LHCN-M2 (cell line): ENCODE data around the gene CCDC149. TPM values are rescaled to one million over a fixed set of nuclear protein-coding genes. Genes with fewer than 3 reads are reported as not detected.

Experiments used
- DNase-seq: peaks from one replicate; pipeline ENCODE4 v3.0.0-alpha.2; 2012; ENCODE audit warnings: low read depth
- total RNA-seq: library from RNA; depleted of rRNA; stranded (reverse); fragments of >200 nt; gene quantifications from 2 replicates; pipeline ENCODE4 v1.2.3, GENCODE V29; 2014

CCDC149 gene
- total RNA-seq, 1 experiment from 2014 or later, result 3.0 TPM

DNA sequence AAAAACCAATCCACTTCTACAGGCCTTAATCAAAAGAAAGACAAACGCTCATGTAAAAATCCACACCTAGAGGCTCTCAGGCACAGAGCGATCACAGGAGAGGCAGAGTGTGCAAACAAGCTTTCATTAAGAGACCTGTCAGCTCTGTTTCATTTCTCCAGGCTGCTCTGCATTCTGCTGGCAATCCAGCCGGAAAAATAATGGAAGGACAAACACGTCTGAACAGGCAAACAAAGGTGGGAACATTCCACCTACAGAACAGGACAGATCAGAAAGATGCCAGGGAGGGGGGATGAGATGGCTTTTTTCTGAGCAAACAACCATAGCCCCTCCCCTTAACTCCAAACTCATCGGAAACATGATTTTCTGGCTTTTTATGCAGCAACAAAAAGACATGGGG, 107.8 kb downstream of the CCDC149 start:
- DNase-seq, result no peak

- DNase-seq, result no peak
Measured at GRCh38 chr4:24802648-24803047, 110.2 kb downstream of the CCDC149 start.

- no peak for DNase-seq
Measured at GRCh38 chr4:24801136-24801855, 111.5 kb downstream of the CCDC149 start.

DNA sequence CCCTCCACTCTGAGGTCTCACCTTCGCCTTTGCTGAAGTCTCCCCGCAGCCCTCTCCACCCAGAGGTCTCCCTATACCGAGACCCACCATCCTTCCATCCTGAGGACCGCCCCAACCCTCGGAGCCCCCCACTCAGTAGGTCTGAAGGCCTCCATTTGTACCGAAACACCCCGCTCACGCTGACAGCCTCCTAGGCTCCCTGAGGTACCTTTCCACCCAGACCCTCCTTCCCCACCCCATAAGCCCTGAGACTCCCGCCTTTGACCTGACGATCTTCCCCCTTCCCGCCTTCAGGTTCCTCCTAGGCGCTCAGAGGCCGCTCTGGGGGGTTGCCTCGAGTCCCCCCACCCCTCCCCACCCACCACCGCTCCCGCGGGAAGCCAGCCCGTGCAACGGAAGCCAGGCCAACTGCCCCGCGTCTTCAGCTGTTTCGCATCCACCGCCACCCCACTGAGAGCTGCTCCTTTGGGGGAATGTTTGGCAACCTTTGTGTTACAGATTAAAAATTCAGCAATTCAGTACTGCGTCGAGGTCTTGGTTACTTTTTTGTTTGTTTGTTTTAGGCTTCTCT, 112.4 kb downstream of the CCDC149 start:
- DNase-seq, result no peak

DNA sequence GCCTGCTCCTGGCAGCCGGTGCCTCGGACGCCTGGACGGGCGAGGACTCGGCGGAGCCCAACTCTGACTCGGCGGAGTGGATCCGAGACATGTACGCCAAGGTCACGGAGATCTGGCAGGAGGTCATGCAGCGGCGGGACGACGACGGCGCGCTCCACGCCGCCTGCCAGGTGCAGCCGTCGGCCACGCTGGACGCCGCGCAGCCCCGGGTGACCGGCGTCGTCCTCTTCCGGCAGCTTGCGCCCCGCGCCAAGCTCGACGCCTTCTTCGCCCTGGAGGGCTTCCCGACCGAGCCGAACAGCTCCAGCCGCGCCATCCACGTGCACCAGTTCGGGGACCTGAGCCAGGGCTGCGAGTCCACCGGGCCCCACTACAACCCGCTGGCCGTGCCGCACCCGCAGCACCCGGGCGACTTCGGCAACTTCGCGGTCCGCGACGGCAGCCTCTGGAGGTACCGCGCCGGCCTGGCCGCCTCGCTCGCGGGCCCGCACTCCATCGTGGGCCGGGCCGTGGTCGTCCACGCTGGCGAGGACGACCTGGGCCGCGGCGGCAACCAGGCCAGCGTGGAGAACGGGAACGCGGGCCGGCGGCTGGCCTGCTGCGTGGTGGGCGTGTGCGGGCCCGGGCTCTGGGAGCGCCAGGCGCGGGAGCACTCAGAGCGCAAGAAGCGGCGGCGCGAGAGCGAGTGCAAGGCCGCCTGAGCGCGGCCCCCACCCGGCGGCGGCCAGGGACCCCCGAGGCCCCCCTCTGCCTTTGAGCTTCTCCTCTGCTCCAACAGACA, 113.1 kb downstream of the CCDC149 start:
- DNase-seq, result no peak

- no peak for DNase-seq
Measured at GRCh38 chr4:24799196-24799543, 113.7 kb downstream of the CCDC149 start.

GRCh38 chr4:24798036-24798610, 114.7 kb downstream of the CCDC149 start:
- no peak for DNase-seq

DNA sequence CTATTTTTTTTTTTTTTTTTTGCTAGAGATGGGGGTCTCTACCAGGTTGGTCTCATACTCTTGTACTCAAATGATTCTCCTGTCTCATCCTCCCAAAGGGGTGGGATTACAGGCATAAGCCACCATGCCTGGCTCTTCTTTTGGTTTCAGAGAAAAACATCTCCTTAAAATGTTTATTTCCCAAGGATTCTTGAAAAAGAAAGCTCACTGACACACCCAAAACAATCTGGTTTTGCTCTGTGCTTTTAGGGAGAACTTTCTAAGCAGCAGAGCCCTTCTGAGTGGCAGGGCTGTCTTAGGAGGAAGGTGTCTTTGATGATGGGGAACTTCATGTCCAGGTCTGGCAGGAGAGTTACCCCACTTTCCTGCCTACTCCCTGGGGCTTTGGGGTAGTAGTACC, 116.2 kb downstream of the CCDC149 start:
- DNase-seq, result no peak

- DNase-seq, result no peak
Measured at GRCh38 chr4:24795666-24796381, 117.0 kb downstream of the CCDC149 start.

- DNase-seq, result peak; percentile 22
Measured at GRCh38 chr4:24794916-24795665, 117.8 kb downstream of the CCDC149 start, which contains the start of gene SOD3. Gene SOD3 (plus strand): TSS chr4:24795573. CDS start chr4:24799522, 3,949 bp downstream.

DNA sequence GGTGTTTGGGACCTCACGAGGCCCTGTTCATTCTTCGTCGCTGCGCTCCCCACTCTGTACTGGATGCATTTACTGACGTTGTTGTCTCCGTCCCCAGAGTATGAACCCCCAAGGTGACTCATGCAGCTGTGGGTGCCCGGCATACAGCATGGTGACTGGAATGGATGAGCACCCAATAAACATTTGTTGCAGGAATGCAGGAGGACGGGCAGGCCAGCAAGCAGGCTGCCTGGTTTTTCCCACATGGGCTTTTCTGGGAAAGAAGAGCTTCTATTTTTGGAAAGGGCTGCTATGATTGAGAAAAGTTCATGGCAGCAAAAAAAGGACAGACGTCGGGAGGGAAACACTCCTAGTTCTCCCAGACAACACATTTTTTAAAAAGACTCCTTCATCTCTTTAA, 118.4 kb downstream of the CCDC149 start:
- DNase-seq, result no peak

DNA sequence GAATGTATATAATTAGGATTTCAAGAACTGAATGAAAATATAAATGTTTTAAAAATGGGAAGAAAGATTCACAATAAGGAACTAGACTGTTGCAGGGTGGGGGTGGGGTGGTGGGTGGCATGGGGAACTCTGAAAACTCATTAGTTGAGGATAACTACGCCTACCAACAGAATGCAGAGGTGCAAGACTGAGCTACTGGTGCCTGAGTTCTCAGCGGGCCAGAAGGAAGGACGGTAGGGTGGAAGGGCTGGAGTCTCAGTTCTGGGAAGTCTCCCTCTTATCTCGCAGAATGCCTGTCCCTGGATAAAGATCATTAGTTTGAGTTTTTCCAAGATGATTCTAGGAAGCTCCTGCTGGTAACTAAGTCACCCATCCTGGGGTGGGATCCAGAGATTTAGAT, 118.8 kb downstream of the CCDC149 start:
- no peak for DNase-seq

DNA sequence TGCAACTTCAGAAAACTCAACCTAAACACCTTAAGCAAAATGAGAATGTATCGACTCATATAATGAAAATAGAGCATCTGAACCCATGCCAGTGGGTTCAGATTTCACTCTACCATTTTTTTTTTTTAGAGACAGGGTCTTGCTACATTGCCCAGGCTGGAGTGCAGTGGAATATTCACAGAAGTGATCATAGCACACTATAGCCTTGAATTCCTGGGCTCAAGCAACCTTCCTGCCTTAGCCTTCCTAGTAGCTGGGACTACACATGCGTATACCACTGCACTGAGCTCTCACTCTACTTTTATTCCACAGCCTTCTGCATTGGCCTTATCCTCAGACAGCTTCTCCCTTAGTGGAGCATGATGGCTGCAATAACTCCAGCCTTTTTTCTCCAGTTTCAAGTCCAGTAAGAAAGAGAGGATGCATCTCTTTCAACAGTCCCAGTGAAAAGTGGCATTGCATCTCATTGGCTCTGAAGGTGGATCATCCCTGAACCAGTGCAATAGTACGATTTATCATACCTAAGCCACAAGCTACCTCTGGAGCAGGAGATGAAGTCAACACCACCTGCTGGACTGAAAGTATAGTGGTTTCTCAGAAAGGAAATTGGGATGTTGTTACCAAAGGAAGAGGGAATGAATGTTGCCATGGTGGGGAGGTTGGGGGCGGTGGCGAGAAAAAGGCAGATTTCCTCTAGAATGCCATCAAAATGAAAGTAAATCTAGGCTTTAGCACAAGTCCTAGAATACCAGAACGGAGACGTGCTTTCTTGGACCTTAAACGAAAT, 119.4 kb downstream of the CCDC149 start:
- DNase-seq, result no peak

GRCh38 chr4:24792552-24792951, 120.3 kb downstream of the CCDC149 start:
- no peak for DNase-seq

- DNase-seq, result no peak
Measured at GRCh38 chr4:24791043-24791442, 121.8 kb downstream of the CCDC149 start.

DNA sequence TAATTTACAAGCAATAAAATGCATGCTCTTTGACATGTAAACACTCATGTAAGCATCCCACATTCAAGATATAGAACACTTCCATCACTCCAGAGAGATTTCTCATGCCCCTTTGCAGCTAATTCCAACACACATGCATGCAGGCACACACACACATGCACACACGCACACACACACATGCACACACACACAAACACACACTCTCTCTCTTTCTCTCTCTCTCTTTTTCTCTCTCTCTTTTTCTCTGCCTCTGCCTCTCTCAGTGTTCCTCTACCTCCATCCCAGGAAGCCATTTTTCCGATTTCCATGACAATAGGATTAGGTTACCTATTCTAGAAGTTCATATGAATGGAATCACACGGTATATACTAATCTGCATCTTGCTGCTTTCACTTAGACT, 129.3 kb downstream of the CCDC149 start:
- no peak for DNase-seq

DNA sequence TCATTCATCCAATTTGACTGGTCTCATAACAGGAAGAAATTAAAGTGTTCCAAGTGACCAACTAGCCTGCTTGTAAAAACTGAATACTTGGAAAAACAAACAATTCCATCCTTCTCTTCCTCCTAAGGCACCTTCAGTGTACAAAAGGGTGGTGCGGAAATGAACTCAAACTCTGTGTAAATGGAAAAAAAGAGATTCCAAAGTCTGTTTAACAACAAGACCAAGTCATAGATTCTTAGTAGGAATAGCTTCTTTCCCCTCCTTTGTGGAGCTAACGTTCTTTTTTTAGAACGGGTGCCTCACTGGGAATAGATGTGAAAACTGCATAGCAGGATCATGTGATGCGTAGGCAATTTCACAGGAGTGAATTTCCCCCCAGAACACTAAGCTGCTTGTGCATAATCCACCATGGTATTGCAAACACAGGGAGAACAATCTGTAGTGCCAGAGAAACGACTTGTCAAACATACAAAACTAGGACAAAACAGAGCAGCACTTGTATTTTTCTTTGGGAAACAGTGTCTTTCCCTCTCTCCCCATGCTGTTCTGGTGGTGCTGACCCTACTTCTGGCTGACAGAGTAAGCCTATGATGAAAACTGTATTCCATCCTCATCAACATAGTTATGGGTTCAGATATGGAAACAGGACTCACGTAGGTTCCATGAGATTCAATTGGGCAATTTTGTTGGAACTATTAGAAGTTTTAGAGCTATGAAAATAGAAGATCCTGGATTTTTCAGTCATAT, 130.7 kb downstream of the CCDC149 start:
- DNase-seq, result no peak

DNA sequence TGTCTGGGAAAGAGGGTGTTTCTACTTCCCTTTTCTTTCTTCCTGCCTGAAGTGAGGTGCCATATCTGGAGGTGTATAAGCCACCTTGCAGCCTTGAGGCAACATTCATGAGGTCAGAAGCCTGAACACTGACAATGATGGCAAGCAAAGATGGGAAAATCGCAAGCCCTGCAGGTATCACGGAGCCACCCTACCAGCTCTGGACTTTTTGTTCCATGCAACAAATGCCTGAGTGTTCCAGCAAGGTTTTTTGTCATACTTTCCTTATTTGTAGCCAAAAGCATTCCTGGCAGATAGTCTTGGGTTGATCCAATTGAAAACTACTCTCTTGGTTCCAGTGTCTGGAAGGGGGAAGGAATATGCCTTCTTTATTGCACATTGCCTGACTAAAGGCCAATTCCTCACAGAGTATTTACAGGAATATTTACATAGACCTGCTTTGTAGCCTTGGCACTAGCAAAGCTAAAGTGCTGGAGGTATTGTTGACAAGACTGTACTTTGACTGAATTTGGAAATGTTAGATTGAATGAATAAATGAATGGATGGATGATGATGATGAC, 131.8 kb downstream of the CCDC149 start:
- no peak for DNase-seq
